AG04450 (cell line): ENCODE data around the gene EIPR1. TPM values are rescaled to one million over a fixed set of nuclear protein-coding genes. Genes with fewer than 3 reads are reported as not detected.

Experiments
- CTCF ChIA-PET: fragments of 300-600, 350-600 bp; formaldehyde crosslinking; extraction: SDS; loops from one replicate; lab custom pipeline; 2022; ENCODE audit warnings: antibody characterized with exemption, inconsistent platforms; lab: Charles Lee
- POLR2A ChIA-PET: fragments of 350-600 bp; formaldehyde crosslinking; extraction: SDS; loops from one replicate; lab custom pipeline; 2021; ENCODE audit warnings: antibody characterized with exemption, inconsistent platforms; lab: Yijun Ruan, JAX
- DNase-seq: peaks from one replicate; pipeline ENCODE4 v3.0.0-alpha.2; 2011; ENCODE audit warnings: low read depth, low spot score
- H3K27ac ChIP-seq: one replicate; pipeline ENCODE4 v1.5.1; 2012; ENCODE audit warnings: low read depth, low read length, control low read depth
- H3K27me3 ChIP-seq: one replicate; pipeline ENCODE4 v1.6.0; 2012; ENCODE audit warnings: low read length; ENCODE audit not compliant: control insufficient read depth, insufficient read depth
- H3K4me3 ChIP-seq: 2 replicates; pipeline ENCODE4 v1.5.1; 2011; ENCODE audit warnings: mild to moderate bottlenecking, low read depth, low read length, control low read depth
- H3K9me3 ChIP-seq: 2 replicates; pipeline ENCODE4 v1.5.1; 2012; ENCODE audit warnings: low read length; ENCODE audit not compliant: control insufficient read depth, insufficient read depth
- polyA plus RNA-seq: library from polyadenylated mRNA; depleted of rRNA; stranded (reverse); fragments of >200 nt; gene quantifications from 2 replicates; pipeline ENCODE4 v1.2.3, GENCODE V29; 2011
- TF ChIP-seq, protein P1 (sequence below): IDR thresholded peaks from 2 replicates; pipeline ENCODE4 v1.5.1; 2011; ENCODE audit warnings: low read depth, low read length, control low read depth, inconsistent platforms

EIPR1 gene
- polyA plus RNA-seq, 1 experiment: 33.2 TPM

DNA sequence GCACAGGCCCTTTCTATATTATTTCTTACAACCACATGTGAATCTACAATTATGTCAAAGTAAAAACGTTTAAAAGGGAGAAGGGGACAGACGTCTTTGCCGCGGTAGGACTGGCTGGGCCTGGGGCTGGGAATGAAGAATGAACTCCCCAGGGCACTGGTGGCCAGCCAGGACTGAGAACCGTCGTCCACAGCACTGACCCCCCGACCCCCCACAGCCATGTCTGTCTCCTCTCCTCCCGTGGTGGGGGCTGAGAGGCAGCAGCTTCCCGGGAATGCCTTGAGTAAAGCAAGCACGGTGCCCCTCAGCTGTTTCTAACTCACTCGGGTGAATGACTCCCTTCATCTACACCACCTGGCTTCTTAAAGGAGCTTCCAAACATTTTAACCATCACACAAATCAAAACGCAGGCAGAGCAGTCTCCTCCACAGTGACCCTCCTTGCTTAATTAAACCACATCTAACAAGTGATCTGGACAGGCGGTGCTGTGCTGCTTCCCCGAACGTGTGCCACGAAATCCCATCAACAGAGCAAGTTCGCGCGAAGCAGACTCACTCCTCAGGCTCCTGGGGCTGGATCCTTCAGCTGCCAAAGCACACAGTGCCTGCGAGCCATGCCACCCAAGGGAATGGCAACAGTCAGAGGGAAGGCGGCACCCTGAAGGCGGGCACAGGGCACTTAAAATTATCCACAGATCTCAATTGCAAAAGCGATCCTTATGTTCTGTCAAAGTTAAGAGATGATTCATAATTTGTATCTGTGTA is 217.7 kb downstream of the EIPR1 start:
- no peak for DNase-seq
- no peaks in the 10 kb centered on the region for H3K27me3 ChIP-seq
- no peak overlapping the region for H3K4me3 ChIP-seq
- TF ChIP-seq, protein P1, sequence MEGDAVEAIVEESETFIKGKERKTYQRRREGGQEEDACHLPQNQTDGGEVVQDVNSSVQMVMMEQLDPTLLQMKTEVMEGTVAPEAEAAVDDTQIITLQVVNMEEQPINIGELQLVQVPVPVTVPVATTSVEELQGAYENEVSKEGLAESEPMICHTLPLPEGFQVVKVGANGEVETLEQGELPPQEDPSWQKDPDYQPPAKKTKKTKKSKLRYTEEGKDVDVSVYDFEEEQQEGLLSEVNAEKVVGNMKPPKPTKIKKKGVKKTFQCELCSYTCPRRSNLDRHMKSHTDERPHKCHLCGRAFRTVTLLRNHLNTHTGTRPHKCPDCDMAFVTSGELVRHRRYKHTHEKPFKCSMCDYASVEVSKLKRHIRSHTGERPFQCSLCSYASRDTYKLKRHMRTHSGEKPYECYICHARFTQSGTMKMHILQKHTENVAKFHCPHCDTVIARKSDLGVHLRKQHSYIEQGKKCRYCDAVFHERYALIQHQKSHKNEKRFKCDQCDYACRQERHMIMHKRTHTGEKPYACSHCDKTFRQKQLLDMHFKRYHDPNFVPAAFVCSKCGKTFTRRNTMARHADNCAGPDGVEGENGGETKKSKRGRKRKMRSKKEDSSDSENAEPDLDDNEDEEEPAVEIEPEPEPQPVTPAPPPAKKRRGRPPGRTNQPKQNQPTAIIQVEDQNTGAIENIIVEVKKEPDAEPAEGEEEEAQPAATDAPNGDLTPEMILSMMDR: no peak
- ChIA-PET POLR2A (no interaction called here), CTCF (no interaction called here)
- H3K9me3 ChIP-seq: peaks cover 9% of the 10 kb centered on the region
- no peak overlapping the region for H3K27ac ChIP-seq

DNA sequence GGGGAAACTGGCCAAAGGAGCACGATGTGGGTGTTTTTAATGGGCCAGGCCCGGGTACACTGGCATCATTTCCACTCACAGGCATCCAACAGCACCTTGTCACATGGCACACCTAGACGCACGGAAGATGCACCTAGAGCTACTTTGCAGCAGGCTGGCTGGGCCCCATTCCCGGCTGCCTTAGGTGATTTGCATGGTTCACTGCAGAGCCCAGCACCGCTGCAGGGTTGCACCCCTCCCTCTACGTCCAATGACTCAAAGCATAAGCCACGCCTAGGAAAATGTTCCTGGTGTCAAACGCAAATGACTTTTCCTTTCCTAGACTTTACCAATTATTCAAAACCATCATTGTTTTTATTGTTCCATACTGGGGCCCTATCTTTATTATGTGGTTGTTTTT is 222.9 kb downstream of the EIPR1 start:
- TF ChIP-seq, protein P1: no peak
- POLR2A ChIA-PET: no interaction called here
- H3K27ac ChIP-seq: no peak overlapping the region
- no peaks in the 10 kb centered on the region for H3K27me3 ChIP-seq
- CTCF ChIA-PET: no interaction called here
- H3K9me3 ChIP-seq: no peaks in the 10 kb centered on the region
- H3K4me3 ChIP-seq: no peak overlapping the region
- no peak for DNase-seq

DNA sequence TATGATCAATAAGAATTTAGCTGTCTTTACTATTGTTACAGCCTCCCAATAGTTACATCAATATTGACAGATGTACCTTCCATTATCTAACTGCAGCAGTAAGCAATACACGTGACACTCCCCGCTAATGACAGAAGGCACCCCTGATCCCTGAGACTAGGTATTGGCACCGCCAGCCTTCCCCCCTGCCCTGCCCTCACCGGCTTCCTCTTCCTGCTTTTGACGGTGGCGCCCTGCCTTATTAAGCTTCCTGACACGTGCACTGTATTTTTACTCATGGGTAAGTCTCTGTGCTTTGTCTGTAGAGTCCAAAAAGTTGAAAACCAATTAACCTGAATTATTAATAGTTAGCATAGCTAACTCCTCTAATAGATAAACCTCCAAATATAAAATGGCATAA is 223.5 kb downstream of the EIPR1 start:
- POLR2A ChIA-PET: no interaction called here

DNA sequence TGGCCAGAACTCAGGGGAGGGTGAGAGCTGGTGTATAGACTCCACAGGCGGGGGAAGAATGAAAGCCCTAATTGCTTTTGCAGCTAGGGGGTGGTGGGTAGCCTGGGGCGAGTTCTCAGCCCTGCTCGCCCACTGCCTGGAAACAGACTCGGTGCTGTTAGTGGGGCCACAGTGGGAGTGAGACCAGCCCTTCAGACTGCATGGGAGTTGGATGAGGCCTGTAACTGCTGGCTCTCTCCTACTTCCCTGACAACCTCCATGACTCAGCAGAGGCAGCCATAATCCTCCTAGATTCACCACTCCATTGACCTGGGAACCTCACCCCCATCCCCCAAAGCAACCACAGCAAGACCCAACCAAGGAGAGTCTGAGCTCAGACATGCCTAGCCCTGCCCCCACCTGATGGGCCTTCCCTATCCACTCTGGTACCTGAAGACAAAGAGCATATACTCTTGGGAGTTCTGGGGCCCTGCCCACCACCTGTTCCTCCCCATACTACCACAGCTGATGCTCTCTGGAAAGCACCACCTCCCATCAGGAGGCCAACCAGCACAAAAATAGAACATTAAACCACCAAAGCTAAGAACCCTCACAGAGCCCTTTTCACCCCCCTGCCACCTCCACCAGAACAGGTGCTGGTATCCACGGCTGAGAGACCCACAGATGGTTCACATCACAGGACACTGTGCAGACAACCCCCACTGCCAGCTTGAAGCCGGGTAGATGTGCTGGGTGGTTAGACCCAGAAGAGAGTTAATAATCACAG is 226.3 kb downstream of the EIPR1 start:
- Histone ChIP-seq H3K9me3 (no peaks in the 10 kb centered on the region; the same call in 1 of the 2 replicates), H3K27ac (no peak overlapping the region), H3K4me3 (no peak overlapping the region), H3K27me3 (no peaks in the 10 kb centered on the region)
- TF ChIP-seq, protein P1: no peak
- POLR2A ChIA-PET: no interaction called here
- CTCF ChIA-PET: no interaction called here
- DNase-seq: no peak

More for the DNA sequence above, 223.5 kb downstream of the EIPR1 start:
- H3K27ac ChIP-seq: no peak overlapping the region
- H3K27me3 ChIP-seq: no peaks in the 10 kb centered on the region
- H3K9me3 ChIP-seq: no peaks in the 10 kb centered on the region
- DNase-seq: no peak
- TF ChIP-seq, protein P1: no peak
- no peak overlapping the region for H3K4me3 ChIP-seq
- CTCF ChIA-PET: no interaction called here
